Measurements from ENCODE around the gene COL10A1.

The COL10A1 gene

GRCh38 chr6:116126032-116126431 is at the start of gene COL10A1:
TSS of gene COL10A1 (minus strand) at chr6:116126132. CDS start at chr6:116125492, 640 bp downstream.
- FAIRE-seq = no peak

- no peak for FAIRE-seq
Observed at GRCh38 chr6:116175344-116175743, 49.4 kb upstream of the COL10A1 start.

- no peak for FAIRE-seq
Observed at GRCh38 chr6:116173928-116174327, 48.0 kb upstream of the COL10A1 start.

GRCh38 chr6:116170358-116171057 is 44.6 kb upstream of the COL10A1 start:
- no peak for FAIRE-seq

GRCh38 chr6:116169880-116170279 is 43.9 kb upstream of the COL10A1 start:
- FAIRE-seq = no peak

- FAIRE-seq = no peak
Observed at GRCh38 chr6:116168148-116168547, 42.2 kb upstream of the COL10A1 start.

GRCh38 chr6:116166369-116166768 is 40.4 kb upstream of the COL10A1 start:
- FAIRE-seq = no peak

- no peak for FAIRE-seq
Observed at GRCh38 chr6:116165596-116165995, 39.7 kb upstream of the COL10A1 start.

- no peak for FAIRE-seq
Observed at GRCh38 chr6:116159782-116160524, 34.0 kb upstream of the COL10A1 start.

- FAIRE-seq = no peak
Observed at GRCh38 chr6:116158641-116159040, 32.7 kb upstream of the COL10A1 start.

- no peak for FAIRE-seq
Observed at GRCh38 chr6:116157391-116157790, 31.5 kb upstream of the COL10A1 start.

GRCh38 chr6:116156405-116157326 is 30.7 kb upstream of the COL10A1 start:
- FAIRE-seq = no peak

GRCh38 chr6:116154887-116155286 is 29.0 kb upstream of the COL10A1 start:
- no peak for FAIRE-seq

- FAIRE-seq = no peak
Observed at GRCh38 chr6:116152620-116153019, 26.7 kb upstream of the COL10A1 start.

- no peak for FAIRE-seq
Observed at GRCh38 chr6:116145803-116146675, 20.1 kb upstream of the COL10A1 start.

GRCh38 chr6:116144605-116145004 is 18.7 kb upstream of the COL10A1 start:
- no peak for FAIRE-seq

- no peak for FAIRE-seq
Observed at GRCh38 chr6:116139917-116140316, 14.0 kb upstream of the COL10A1 start.

- FAIRE-seq = no peak
Observed at GRCh38 chr6:116136933-116137340, 11.0 kb upstream of the COL10A1 start.

- no peak for FAIRE-seq
Observed at GRCh38 chr6:116136373-116136772, 10.4 kb upstream of the COL10A1 start.

- no peak for FAIRE-seq
Observed at GRCh38 chr6:116133453-116133852, 7.5 kb upstream of the COL10A1 start.

- no peak for FAIRE-seq
Observed at GRCh38 chr6:116127771-116128493, 2.0 kb upstream of the COL10A1 start.

Data from colon (tissue), 2 donors.